ENCODE results near the gene PABPC3.

PABPC3 gene

GRCh38 chr13:25095851-25096453, at the start of gene PABPC3:
PABPC3 (plus strand) TSS chr13:25096136; CDS start chr13:25096199, 63 bp downstream.
- DNase-seq (ENCODE audit: low read depth in 2 of 2) = no peak

- DNase-seq (ENCODE audit: low read depth in 2 of 2) = no peak
These were observed 49.5 kb upstream of the PABPC3 start for GRCh38 chr13:25046274-25046984.

GRCh38 chr13:25046985-25047511, 48.9 kb upstream of the PABPC3 start:
- DNase-seq (ENCODE audit: low read depth in 2 of 2) = no peak

GRCh38 chr13:25051065-25051464, 44.9 kb upstream of the PABPC3 start:
- DNase-seq (ENCODE audit: low read depth in 2 of 2) = no peak

GRCh38 chr13:25059166-25059565, 36.8 kb upstream of the PABPC3 start:
- DNase-seq (ENCODE audit: low read depth in 2 of 2) = no peak

GRCh38 chr13:25059958-25060357, 36.0 kb upstream of the PABPC3 start:
- DNase-seq (ENCODE audit: low read depth in 2 of 2) = no peak

- no peak for DNase-seq (ENCODE audit: low read depth in 2 of 2)
These were observed 33.5 kb upstream of the PABPC3 start for GRCh38 chr13:25062479-25062878.

- no peak for DNase-seq (ENCODE audit: low read depth in 2 of 2)
These were observed 31.5 kb upstream of the PABPC3 start for GRCh38 chr13:25064396-25064795.

- DNase-seq (ENCODE audit: low read depth in 2 of 2) = no peak
These were observed 29.8 kb upstream of the PABPC3 start for GRCh38 chr13:25065974-25066770.

GRCh38 chr13:25067064-25067463, 28.9 kb upstream of the PABPC3 start:
- no peak for DNase-seq (ENCODE audit: low read depth in 2 of 2)

- DNase-seq (ENCODE audit: low read depth in 2 of 2) = no peak
These were observed 27.1 kb upstream of the PABPC3 start for GRCh38 chr13:25068810-25069209.

GRCh38 chr13:25069236-25069635, 26.7 kb upstream of the PABPC3 start:
- no peak for DNase-seq (ENCODE audit: low read depth in 2 of 2)

GRCh38 chr13:25069911-25070310, 26.0 kb upstream of the PABPC3 start:
- no peak for DNase-seq (ENCODE audit: low read depth in 2 of 2)

GRCh38 chr13:25080773-25081172, 15.2 kb upstream of the PABPC3 start:
- DNase-seq (ENCODE audit: low read depth in 2 of 2) = no peak

- no peak for DNase-seq (ENCODE audit: low read depth in 2 of 2)
These were observed 11.8 kb upstream of the PABPC3 start for GRCh38 chr13:25084096-25084495.

GRCh38 chr13:25085125-25085742, 10.7 kb upstream of the PABPC3 start:
- DNase-seq (ENCODE audit: low read depth in 2 of 2) = no peak

- DNase-seq (ENCODE audit: low read depth in 2 of 2) = no peak
These were observed 7.2 kb upstream of the PABPC3 start for GRCh38 chr13:25088562-25089221.

- no peak for DNase-seq (ENCODE audit: low read depth in 2 of 2)
These were observed 1.5 kb downstream of the PABPC3 start for GRCh38 chr13:25097426-25097825.

GRCh38 chr13:25103711-25104110, 7.8 kb downstream of the PABPC3 start:
- no peak for DNase-seq (ENCODE audit: low read depth in 2 of 2)

- no peak for DNase-seq (ENCODE audit: low read depth in 2 of 2)
These were observed 13.4 kb downstream of the PABPC3 start for GRCh38 chr13:25109341-25109740.

GRCh38 chr13:25110956-25111584, 15.1 kb downstream of the PABPC3 start:
- DNase-seq (ENCODE audit: low read depth in 2 of 2) = no peak

Data from stimulated activated CD8-positive, alpha-beta memory T cell treated with anti-CD3 and anti-CD28 coated beads, Interleukin-2, amount 100 ng/mL, for 48 hours (primary cell).